Stomach smooth muscle (tissue), 2 donors: Measurements from ENCODE around the gene COL5A1.

Source experiments
- H3K27ac ChIP-seq: one replicate; pipeline ENCODE4 v1.7.0; 2013; ENCODE audit warnings: mild to moderate bottlenecking, low read length, inconsistent platforms
- H3K27me3 ChIP-seq, 2 donors: one replicate each; pipeline ENCODE4 v1.7.0; 2013; ENCODE audit warnings: low read length in 2 of 2; ENCODE audit not compliant: insufficient read depth in 2 of 2, control insufficient read depth in 1 of 2
- H3K36me3 ChIP-seq, 2 donors: one replicate each; pipeline ENCODE4 v1.7.0; 2013; ENCODE audit warnings: low read length in 2 of 2; ENCODE audit not compliant: control insufficient read depth in 2 of 2, insufficient read depth in 2 of 2
- H3K4me1 ChIP-seq: one replicate; pipeline ENCODE4 v1.7.0; 2013; ENCODE audit warnings: low read length; ENCODE audit not compliant: control insufficient read depth, insufficient read depth
- H3K4me3 ChIP-seq, 2 donors: one replicate each; pipeline ENCODE4 v1.7.0; 2013; ENCODE audit warnings: low read length in 2 of 2
- H3K9ac ChIP-seq, 2 donors: one replicate each; pipeline ENCODE4 v1.7.0; 2013; ENCODE audit warnings: low read length in 2 of 2, mild to moderate bottlenecking in 1 of 2
- H3K9me3 ChIP-seq, 2 donors: one replicate each; pipeline ENCODE4 v1.7.0; 2013; ENCODE audit warnings: low read length in 2 of 2; ENCODE audit not compliant: control insufficient read depth in 2 of 2
- donor health status: healthy.
- donor health status: Pancreatic carcinoma.

The COL5A1 gene

GRCh38 chr9:134872482-134873231 is 231.1 kb downstream of the COL5A1 start:
- peaks cover 0 to 8% of the 10 kb centered on the region in 2 donors for H3K27me3 ChIP-seq
- no peaks in the 10 kb centered on the region for H3K36me3 ChIP-seq
- no peak overlapping the region for H3K9ac ChIP-seq
- H3K4me1 ChIP-seq, result no peaks in the 10 kb centered on the region
- no peak overlapping the region for H3K27ac ChIP-seq
- H3K4me3 ChIP-seq, result no peak overlapping the region
- H3K9me3 ChIP-seq, result no peaks in the 10 kb centered on the region

- H3K36me3 ChIP-seq, result no peaks in the 10 kb centered on the region
- no peak overlapping the region for H3K9ac ChIP-seq
- peaks cover 3% of the 10 kb centered on the region for H3K4me1 ChIP-seq
- H3K27me3 ChIP-seq, result peaks cover 0 to 5% of the 10 kb centered on the region in 2 donors
- H3K9me3 ChIP-seq, result no peaks in the 10 kb centered on the region
- no peak overlapping the region for H3K27ac ChIP-seq
- H3K4me3 ChIP-seq, result no peak overlapping the region
These were observed 233.8 kb downstream of the COL5A1 start for GRCh38 chr9:134875371-134875770.

- Histone ChIP-seq H3K9ac (no peak overlapping the region), H3K4me3 (no peak overlapping the region), H3K4me1 (peaks cover 4% of the 10 kb centered on the region), H3K36me3 (no peaks in the 10 kb centered on the region), H3K9me3 (no peaks in the 10 kb centered on the region), H3K27me3 (peaks cover 0 to 9% of the 10 kb centered on the region in 2 donors), H3K27ac (no peak overlapping the region)
These were observed 235.9 kb downstream of the COL5A1 start for GRCh38 chr9:134877541-134877940.

- H3K9ac ChIP-seq, result no peak overlapping the region
- no peak overlapping the region for H3K4me3 ChIP-seq
- no peaks in the 10 kb centered on the region for H3K36me3 ChIP-seq
- no peak overlapping the region for H3K27ac ChIP-seq
- no peaks in the 10 kb centered on the region for H3K9me3 ChIP-seq
- H3K4me1 ChIP-seq, result peaks cover 4% of the 10 kb centered on the region
- H3K27me3 ChIP-seq, result peaks cover 0 to 8% of the 10 kb centered on the region in 2 donors
These were observed 238.3 kb downstream of the COL5A1 start for GRCh38 chr9:134879664-134880483.

GRCh38 chr9:134880484-134881312 is 239.1 kb downstream of the COL5A1 start, which contains the start of gene FCN2:
Gene FCN2, plus strand, starts transcription at chr9:134880810. Its CDS starts 12 bp downstream, at chr9:134880822.
- H3K9ac ChIP-seq, result no peak within 1 kb of the TSS
- H3K4me1 ChIP-seq, result peaks cover 4% of the 10 kb centered on the region
- no peaks in the 10 kb centered on the region for H3K9me3 ChIP-seq
- H3K27ac ChIP-seq, result no peak within 1 kb of the TSS
- H3K4me3 ChIP-seq, result no peak within 1 kb of the TSS
- H3K36me3 ChIP-seq, result no peaks in the 10 kb centered on the region
- H3K27me3 ChIP-seq, result peaks cover 0 to 7% of the 10 kb centered on the region in 2 donors

GRCh38 chr9:134881313-134881670 is 239.7 kb downstream of the COL5A1 start:
- no peak overlapping the region for H3K9ac ChIP-seq
- H3K27ac ChIP-seq, result no peak overlapping the region
- H3K27me3 ChIP-seq, result peaks cover 0 to 7% of the 10 kb centered on the region in 2 donors
- no peak overlapping the region for H3K4me3 ChIP-seq
- H3K36me3 ChIP-seq, result no peaks in the 10 kb centered on the region
- H3K4me1 ChIP-seq, result peaks cover 4% of the 10 kb centered on the region
- H3K9me3 ChIP-seq, result no peaks in the 10 kb centered on the region

- no peaks in the 10 kb centered on the region for H3K9me3 ChIP-seq
- no peak overlapping the region for H3K4me3 ChIP-seq
- peaks cover 0 to 7% of the 10 kb centered on the region in 2 donors for H3K27me3 ChIP-seq
- no peak overlapping the region for H3K9ac ChIP-seq
- H3K27ac ChIP-seq, result no peak overlapping the region
- H3K4me1 ChIP-seq, result peaks cover 4% of the 10 kb centered on the region
- no peaks in the 10 kb centered on the region for H3K36me3 ChIP-seq
These were observed 240.7 kb downstream of the COL5A1 start for GRCh38 chr9:134882204-134882785.

GRCh38 chr9:134883040-134883782 is 241.6 kb downstream of the COL5A1 start:
- H3K9me3 ChIP-seq, result no peaks in the 10 kb centered on the region
- peaks cover 4% of the 10 kb centered on the region for H3K4me1 ChIP-seq
- H3K4me3 ChIP-seq, result no peak overlapping the region
- H3K27ac ChIP-seq, result no peak overlapping the region
- H3K9ac ChIP-seq, result no peak overlapping the region
- H3K27me3 ChIP-seq, result peaks cover 0 to 10% of the 10 kb centered on the region in 2 donors
- no peaks in the 10 kb centered on the region for H3K36me3 ChIP-seq

- H3K4me3 ChIP-seq, result no peak overlapping the region
- peaks cover 4% of the 10 kb centered on the region for H3K4me1 ChIP-seq
- H3K27me3 ChIP-seq, result peaks cover 2 to 10% of the 10 kb centered on the region in 2 donors
- no peaks in the 10 kb centered on the region for H3K9me3 ChIP-seq
- no peak overlapping the region for H3K27ac ChIP-seq
- H3K9ac ChIP-seq, result no peak overlapping the region
- H3K36me3 ChIP-seq, result no peaks in the 10 kb centered on the region
These were observed 242.9 kb downstream of the COL5A1 start for GRCh38 chr9:134884492-134884891.
